CD4-positive, alpha-beta T cell treated with Interleukin-6 at 100 ng/mL for 8 hours (primary cell): ENCODE measurements around the gene PIEZO1.

Experiments
- DNase-seq: peaks from one replicate; pipeline ENCODE4 v3.0.0-alpha.2; 2020; ENCODE audit warnings: mixed read lengths, low spot score

PIEZO1 gene

GRCh38 chr16:88719933-88720296, 65.1 kb downstream of the PIEZO1 start:
- no peak for DNase-seq

GRCh38 chr16:88719267-88719932, 65.6 kb downstream of the PIEZO1 start:
- DNase-seq, result no peak

DNA sequence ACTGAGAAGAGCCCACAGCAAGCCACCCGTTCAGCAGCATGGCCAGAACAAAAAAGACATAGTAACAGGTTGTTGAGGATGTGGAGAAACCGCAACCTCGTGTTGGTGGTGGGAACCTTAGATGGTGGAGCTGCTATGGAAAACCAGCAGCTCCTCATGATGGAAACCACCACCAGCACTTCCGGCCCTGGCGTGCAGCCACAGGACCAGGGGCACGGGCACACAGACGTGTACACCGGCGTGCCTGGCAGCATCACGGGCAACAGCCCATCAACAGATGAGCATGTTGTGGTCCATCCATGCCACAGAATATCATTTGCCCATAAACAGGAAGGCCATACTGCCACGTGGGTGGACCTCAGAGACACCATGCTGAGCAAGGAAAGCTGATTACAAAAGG, 66.8 kb downstream of the PIEZO1 start:
- no peak for DNase-seq

GRCh38 chr16:88716601-88717001, 68.4 kb downstream of the PIEZO1 start:
- no peak for DNase-seq

GRCh38 chr16:88716201-88716600, 68.8 kb downstream of the PIEZO1 start:
- no peak for DNase-seq

DNA sequence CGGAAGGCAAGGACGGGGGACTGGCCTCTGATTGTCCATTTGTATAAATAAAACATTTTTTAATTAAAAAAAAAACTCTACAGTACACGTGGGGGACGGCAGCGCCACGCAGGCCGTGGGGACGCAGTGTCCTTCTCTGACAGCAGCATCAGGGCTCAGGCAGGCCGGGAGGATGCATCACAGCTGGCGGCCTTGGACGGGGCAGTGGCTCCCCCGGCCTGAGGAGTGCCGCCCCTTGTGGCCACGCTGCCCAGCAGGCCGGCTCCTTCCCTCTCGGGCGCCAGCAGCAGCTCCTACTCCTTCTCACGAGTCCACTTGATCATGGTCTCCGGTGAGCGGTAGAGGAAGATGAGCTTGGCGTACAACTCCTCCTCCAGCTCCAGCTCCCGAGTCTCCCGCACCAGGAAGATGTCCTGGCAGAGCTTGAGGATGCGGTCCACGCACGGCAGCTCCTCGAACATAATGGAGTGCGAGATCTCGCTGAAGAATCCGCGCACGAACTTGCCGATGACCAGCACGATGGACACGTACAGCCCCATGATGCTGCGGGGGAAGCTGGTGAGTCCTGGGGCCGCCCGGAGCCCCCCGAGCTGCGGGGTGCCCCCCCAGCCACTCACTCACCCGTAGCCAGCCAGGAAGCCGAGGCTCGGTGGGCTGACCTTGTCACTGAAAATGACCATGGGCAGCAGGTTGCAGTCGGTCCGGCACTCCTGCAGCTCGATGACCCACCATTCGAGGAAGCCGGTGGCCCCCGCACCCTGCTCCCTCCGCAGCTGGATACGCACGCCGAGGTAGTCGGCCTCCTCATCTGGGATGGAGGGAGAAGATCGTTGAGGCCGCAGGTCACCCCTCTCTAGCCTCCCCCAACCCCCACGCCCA, 69.5 kb downstream of the PIEZO1 start:
- DNase-seq, result no peak

DNA sequence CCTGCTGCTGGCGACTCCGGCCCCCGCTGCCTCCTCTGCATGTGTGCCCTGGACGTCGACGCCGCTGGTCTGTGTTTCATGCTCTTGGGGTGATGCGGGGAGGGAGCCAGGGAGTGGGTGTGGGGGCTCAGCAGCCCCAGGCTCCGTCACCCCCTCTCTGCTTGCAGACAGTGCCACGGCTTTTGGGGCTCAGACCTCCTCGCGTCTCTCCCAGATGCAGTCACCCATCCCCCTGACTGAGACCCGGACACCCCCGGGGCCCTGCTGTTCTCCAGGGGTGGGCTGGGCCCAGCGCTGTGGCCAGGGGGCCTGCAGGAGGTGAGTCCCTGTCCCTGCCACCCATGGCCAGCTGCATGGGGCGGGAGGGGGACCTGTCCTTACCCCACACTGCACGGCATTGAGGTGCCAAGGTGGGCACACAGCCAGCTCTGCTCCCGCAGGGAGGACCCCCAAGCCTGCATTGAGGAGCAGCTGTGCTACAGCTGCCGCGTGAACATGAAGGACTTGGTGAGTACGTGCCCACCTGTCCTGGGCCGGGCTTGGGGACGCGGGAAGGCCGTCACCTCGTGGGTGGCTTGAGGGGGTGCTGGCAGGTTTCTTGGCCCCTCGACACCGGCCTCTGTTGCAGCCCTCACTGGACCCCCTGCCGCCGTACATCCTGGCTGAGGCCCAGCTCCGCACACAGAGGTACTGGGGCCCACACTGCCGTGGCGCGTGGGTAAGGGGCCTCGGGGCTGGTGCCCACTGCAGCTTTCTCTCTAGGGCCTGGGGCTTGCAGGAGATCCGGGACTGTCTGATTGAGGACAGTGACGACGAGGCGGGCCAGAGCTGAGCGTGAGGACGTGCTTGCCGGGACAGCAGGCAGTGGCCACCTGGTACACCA, 70.4 kb downstream of the PIEZO1 start:
- DNase-seq, result no peak

GRCh38 chr16:88713568-88714419, 71.2 kb downstream of the PIEZO1 start:
- no peak for DNase-seq

GRCh38 chr16:88713054-88713453, 72.0 kb downstream of the PIEZO1 start:
- no peak for DNase-seq

GRCh38 chr16:88712362-88712979, 72.5 kb downstream of the PIEZO1 start:
- DNase-seq, result no peak

DNA sequence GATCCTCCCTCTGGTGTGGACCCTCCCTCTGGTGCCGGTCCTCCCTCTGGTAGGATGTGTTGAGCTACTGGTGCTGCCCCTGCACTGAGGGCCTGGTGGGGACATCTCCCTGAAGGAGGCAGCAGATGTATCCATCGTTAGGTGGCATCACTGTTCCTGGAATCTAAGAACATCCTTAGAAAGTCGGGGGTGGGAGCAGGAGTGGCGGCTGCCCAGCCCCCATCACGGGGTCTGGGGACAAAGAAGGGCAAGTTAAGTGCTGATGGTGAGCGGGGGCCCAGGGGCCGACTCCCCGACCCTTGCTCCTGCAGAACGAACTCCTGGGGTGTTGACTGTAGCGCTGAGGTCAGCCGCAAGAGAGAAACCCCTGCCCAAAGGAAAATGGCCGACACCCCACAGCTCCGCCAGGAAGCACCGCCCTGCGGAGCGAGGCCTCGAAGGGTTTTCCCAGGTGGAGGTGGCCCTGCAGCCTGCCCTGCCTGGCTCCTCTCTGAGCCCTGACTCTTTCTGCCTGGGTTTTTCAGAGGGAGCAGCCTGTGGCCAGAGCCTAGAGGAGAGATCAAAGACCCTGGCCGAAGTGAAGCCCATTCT, 73.2 kb downstream of the PIEZO1 start:
- no peak for DNase-seq

- DNase-seq, result no peak
Observed at GRCh38 chr16:88710556-88710955, 74.5 kb downstream of the PIEZO1 start.

DNA sequence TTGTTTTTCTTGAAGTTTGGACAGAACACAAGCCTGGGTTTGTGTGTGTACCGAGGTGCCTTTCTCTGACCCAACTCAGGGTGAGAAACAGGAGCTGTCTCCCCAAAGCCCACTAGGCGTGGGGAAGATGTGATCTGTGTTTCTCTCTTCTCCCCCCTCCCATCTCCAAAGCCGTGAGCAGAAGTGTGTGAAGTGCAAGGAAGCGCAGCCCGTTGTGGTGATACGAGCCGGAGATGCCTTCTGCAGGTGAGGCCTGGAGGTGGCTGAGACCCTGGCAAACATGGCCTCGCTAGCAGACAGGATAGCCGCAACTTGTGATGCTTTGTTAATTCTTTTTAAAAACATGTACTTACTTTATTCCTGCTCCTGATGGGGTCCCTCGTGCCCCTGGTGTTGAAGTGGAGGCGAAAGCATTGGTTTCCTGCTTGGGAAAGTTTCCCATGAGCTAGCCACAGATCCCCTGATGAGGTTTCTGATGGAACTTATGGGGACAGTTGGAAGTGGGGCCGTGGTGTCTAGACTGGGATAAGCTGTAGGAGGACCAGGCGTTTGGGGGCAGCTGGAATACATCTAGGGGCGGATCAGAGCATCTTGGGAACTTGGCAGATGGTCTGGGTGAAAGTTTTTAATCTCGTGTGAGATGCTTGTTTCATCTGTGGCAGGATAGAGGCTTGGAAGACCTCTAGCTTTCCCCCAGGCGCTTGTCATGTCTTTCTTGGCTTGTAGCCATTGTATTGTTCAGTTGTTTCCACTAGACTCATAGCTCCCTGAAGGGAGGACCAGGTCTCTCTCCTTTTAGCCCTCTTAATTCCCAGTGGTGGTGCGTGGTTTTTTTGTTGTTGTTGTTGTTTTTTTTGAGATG, 77.8 kb downstream of the PIEZO1 start:
- no peak for DNase-seq

GRCh38 chr16:88706229-88706964, 78.6 kb downstream of the PIEZO1 start, which contains the start of the genes CTU2 and RNF166:
TSS of gene CTU2 (plus strand) at chr16:88706503. CDS start at chr16:88706531, 28 bp downstream.
TSS of gene RNF166 (minus strand) at chr16:88706408. CDS start at chr16:88706325, 83 bp downstream.
- DNase-seq, result peak; percentile 86

GRCh38 chr16:88705801-88706228, 79.2 kb downstream of the PIEZO1 start:
- no peak for DNase-seq

DNA sequence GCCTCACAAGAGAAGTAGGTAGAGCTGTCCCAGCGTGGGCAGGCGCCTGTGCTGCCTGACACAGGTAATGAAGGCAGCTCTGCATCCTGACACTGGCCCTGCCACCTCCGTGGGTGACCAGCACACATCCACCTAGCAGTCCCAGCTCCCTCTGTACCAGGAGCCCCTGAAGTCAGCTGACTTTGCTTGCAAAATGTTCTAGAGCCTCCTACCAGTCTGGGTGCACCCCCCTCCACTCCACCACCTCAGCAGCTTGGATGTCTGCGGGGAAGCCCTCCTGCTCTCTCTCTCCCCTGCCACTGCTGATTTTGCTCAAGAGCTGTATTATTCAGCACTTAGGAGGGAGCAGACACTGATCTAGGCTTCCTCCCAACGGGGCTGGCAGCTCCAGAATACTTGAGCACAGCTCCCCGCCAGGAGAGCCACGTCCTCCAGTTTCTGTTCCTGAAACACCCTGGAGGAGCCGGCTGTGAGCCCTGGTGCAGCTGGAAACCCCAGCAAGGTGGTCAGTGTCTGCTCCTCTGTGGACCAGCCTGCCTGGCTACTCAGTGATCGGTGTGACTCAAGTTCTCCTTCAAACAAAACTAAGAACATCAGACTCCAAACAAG, 79.8 kb downstream of the PIEZO1 start:
- DNase-seq, result peak; percentile 22

DNA sequence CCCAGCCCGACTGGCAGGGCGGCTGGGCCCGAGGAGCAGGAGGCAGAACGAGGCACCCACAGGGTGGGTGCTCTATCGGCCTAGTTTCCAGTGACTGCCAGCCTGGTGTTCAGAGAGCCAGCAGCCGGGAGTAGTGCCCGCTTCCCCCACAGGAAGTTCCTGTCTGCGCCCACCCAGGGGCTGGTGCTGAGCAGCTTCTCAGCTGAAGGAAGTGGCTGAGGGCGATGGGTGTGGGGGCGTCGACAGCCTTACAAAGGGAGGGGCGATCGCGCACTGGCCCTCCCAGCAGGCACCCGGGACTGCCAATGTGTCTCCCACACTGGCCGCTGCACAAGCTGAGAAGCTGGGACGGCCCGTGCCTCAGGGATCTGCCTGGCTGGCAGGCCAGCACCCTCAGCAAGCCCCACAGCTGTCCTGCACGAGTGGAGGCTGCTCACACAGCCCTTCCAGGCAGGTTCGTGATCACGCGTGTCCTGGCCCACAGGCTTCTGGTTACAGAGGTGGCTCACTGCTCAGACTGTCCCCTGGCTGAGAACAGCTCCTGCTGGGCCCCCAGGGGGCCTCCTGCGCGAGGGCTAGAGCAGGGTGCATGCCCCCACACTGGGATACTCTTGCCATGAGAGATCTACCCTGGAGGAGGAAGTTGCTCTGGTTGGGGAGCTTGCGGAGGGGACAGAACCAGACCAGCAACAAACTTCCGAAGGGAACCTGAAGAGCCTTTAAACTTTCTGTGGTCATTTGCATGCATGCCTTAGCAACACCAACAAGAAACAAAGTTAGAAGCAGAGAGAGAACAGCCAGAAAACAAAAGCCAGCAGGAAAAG, 81.3 kb downstream of the PIEZO1 start:
- DNase-seq, result peak; percentile 82
